ENCODE results near the gene ATP11B. TPM values are rescaled to one million over a fixed set of nuclear protein-coding genes. Genes with fewer than 3 reads are reported as not detected.

Gene ATP11B
- total RNA-seq, 1 experiment from 2014 or later: 77.9 TPM

GRCh38 chr3:182949688-182950087 lies 156.4 kb downstream of the ATP11B start:
- DNase-seq (ENCODE audit: low read depth): no peak

GRCh38 chr3:182954553-182955235 lies 161.4 kb downstream of the ATP11B start:
- no peak for DNase-seq (ENCODE audit: low read depth)

GRCh38 chr3:182957226-182957625 lies 163.9 kb downstream of the ATP11B start:
- no peak for DNase-seq (ENCODE audit: low read depth)

GRCh38 chr3:182957676-182958266 lies 164.5 kb downstream of the ATP11B start:
- DNase-seq (ENCODE audit: low read depth): no peak

GRCh38 chr3:182959474-182960350 lies 166.4 kb downstream of the ATP11B start:
- no peak for DNase-seq (ENCODE audit: low read depth)

- no peak for DNase-seq (ENCODE audit: low read depth)
Measured at GRCh38 chr3:182962166-182962565, 168.9 kb downstream of the ATP11B start.

GRCh38 chr3:182964179-182964578 lies 170.9 kb downstream of the ATP11B start:
- no peak for DNase-seq (ENCODE audit: low read depth)

- DNase-seq (ENCODE audit: low read depth): no peak
Measured at GRCh38 chr3:182965861-182966366, 172.6 kb downstream of the ATP11B start.

- no peak for DNase-seq (ENCODE audit: low read depth)
Measured at GRCh38 chr3:182967218-182968204, 174.2 kb downstream of the ATP11B start.

GRCh38 chr3:182969277-182969676 lies 176.0 kb downstream of the ATP11B start:
- peak; percentile 56 for DNase-seq (ENCODE audit: low read depth)

GRCh38 chr3:182969853-182970252 lies 176.5 kb downstream of the ATP11B start:
- no peak for DNase-seq (ENCODE audit: low read depth)

- DNase-seq (ENCODE audit: low read depth): no peak
Measured at GRCh38 chr3:182970811-182971418, 177.6 kb downstream of the ATP11B start.

Other genes starting within 250 kb of the ATP11B start
- 33.1 and 36.8 TPM in 2 replicates for gene DCUN1D1, start 187.0 kb downstream of the ATP11B start, total RNA-seq (2014; rRNA removed; shearing (Covaris generic))